Mesodermal cell (in vitro differentiated cells): ENCODE results near the gene HSF4.

Experiments
- H3K27ac ChIP-seq: 2 replicates; pipeline ENCODE4 v1.7.0; 2013; ENCODE audit warnings: mild to moderate bottlenecking, low read depth, low read length, moderate library complexity; ENCODE audit not compliant: severe bottlenecking
- H3K36me3 ChIP-seq: 2 replicates; pipeline ENCODE4 v1.7.1; 2013; ENCODE audit warnings: mild to moderate bottlenecking, low read length, moderate library complexity; ENCODE audit not compliant: control insufficient read depth, insufficient read depth
- H3K4me1 ChIP-seq: one replicate; pipeline ENCODE4 v1.7.1; 2013; ENCODE audit warnings: mild to moderate bottlenecking, low read length; ENCODE audit not compliant: insufficient read depth, control insufficient read depth, poor library complexity, severe bottlenecking
- H3K4me3 ChIP-seq: 2 replicates; pipeline ENCODE4 v1.7.0; 2013; ENCODE audit warnings: low read length, control low read depth, mild to moderate bottlenecking; ENCODE audit not compliant: insufficient read depth, poor library complexity, severe bottlenecking; ENCODE audit errors: extremely low read depth
- H3K9me3 ChIP-seq: 2 replicates; pipeline ENCODE4 v1.7.1; 2013; ENCODE audit warnings: mild to moderate bottlenecking, low read length, moderate library complexity; ENCODE audit not compliant: control insufficient read depth
- WGBS, 2 experiments: methylation state at CpG; one replicate each; pipeline ENCODE4 v1.1.5; 2013; ENCODE audit warnings: missing lambda C conversion rate in 2 of 2; ENCODE audit not compliant: insufficient coverage in 2 of 2; 5-methylcytosine and 5-hydroxymethylcytosine counted together

Gene HSF4

GRCh38 chr16:67150833-67151396, 13.6 kb upstream of the HSF4 start, which contains the start of gene B3GNT9:
Gene B3GNT9, minus strand, starts transcription at chr16:67150998. Its CDS starts 513 bp downstream, at chr16:67150485.
- WGBS, 2 experiments, result 2 to 4% methylated on average over 23 to 31 of the region's 34 CpGs
- Histone ChIP-seq H3K4me1 (no peaks in the 10 kb centered on the region), H3K36me3 (peaks cover 38% of the 10 kb centered on the region), H3K9me3 (no peaks in the 10 kb centered on the region), H3K4me3 (peak within 1 kb of the TSS; percentile 56), H3K27ac (peak within 1 kb of the TSS; percentile 53)

GRCh38 chr16:67151431-67152097, 13.0 kb upstream of the HSF4 start:
- 69 to 94% methylated on average over 5 of the region's 8 CpGs for WGBS, 2 experiments
- Histone ChIP-seq H3K36me3 (peaks cover 32% of the 10 kb centered on the region), H3K4me3 (peak overlapping the region; percentile 56), H3K4me1 (no peaks in the 10 kb centered on the region), H3K9me3 (no peaks in the 10 kb centered on the region), H3K27ac (no peak overlapping the region)

GRCh38 chr16:67154578-67155294, 9.8 kb upstream of the HSF4 start:
- WGBS, 2 experiments, result 31 to 36% methylated on average over 46 to 53 of the region's 61 CpGs
- Histone ChIP-seq H3K27ac (no peak overlapping the region), H3K4me1 (peaks cover 5% of the 10 kb centered on the region), H3K36me3 (peaks cover 1% of the 10 kb centered on the region), H3K9me3 (no peaks in the 10 kb centered on the region), H3K4me3 (no peak overlapping the region)

DNA sequence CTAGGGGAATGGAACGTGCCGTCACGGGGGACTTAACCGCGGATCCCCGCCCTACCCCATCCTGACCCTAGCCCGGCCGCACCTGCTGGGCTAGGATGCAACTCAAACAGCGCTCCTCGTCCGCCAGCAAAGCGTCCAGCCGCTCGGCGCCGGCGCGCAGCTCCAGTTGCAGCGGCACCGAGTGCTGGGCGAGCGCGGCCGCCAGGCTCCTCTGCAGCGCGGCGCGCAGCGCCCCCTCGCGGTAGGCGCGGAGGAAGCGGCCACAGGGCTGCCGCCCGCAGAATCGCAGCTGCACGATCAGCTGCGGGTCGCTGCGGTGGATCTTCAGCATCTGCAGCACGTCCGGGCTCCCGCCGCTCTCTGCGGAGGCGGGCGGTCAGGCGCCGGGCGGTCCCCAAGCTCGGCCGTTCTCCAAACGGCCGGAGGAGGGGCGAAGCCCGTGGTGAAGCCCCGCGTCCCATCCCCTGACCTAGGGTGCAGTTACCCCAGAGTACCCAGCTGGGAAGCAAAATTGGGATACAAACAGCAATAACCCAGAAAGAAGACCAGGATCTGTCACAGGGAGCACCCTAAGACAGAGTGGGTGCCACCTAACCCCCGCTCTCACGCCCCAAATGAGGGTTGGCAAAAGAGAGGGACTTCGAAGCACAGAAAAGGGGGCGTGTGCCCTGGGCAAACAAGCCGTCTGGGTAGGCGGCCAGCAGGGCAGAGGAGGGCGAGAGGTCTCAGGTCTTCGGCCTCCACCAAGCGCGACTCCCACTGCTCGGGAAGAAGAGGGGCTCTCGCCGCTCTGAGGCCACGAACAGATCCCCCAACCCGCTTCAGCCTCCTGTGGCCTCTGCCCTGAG, 9.0 kb upstream of the HSF4 start:
- H3K36me3 ChIP-seq, result no peaks in the 10 kb centered on the region
- 5% methylated on average over 55 to 68 of the region's 74 CpGs for WGBS, 2 experiments
- no peaks in the 10 kb centered on the region for H3K9me3 ChIP-seq
- no peak overlapping the region for H3K27ac ChIP-seq
- no peak overlapping the region for H3K4me3 ChIP-seq
- peaks cover 5% of the 10 kb centered on the region for H3K4me1 ChIP-seq

- peaks cover 10% of the 10 kb centered on the region for H3K4me1 ChIP-seq
- no peaks in the 10 kb centered on the region for H3K9me3 ChIP-seq
- no peaks in the 10 kb centered on the region for H3K36me3 ChIP-seq
- WGBS, 2 experiments, result 52 to 57% methylated on average over 13 to 14 of the region's 15 CpGs
- H3K27ac ChIP-seq, result no peak overlapping the region
- no peak overlapping the region for H3K4me3 ChIP-seq
These were observed 8.3 kb upstream of the HSF4 start for GRCh38 chr16:67156143-67156844.

DNA sequence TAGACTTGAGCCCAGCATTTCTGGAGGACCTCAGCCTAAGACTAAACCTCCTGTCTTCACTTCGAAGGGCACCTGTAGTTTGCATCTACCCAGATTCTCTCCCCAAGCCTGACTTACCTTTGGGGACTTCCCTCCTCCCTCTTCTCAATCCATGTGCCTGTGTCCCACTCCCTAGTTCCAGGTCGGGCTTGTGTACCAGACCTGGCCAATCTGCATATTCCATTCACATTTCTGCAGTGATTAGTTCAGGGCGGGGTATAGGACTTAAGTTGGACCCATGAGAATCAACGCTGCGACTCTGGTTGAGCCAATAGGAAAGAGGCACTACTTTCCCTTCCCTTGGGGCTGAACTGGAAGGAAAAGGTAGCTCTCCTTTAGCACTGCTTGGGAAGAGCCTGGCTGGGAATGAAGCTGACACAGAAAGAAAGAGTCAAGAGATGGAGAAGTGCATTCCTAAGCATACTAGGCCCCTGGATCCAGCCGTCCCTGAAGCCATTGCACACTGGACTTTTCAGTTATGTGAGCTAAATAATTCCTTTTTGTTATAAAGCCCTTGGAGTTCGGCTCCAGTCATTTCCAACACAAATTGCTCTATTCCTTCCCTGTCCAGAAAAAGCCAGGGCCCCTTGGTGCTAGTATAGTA, 7.3 kb upstream of the HSF4 start:
- Histone ChIP-seq H3K9me3 (no peaks in the 10 kb centered on the region), H3K27ac (no peak overlapping the region), H3K4me1 (peaks cover 11% of the 10 kb centered on the region), H3K36me3 (no peaks in the 10 kb centered on the region), H3K4me3 (no peak overlapping the region)
- WGBS, 2 experiments, result 49 to 64% methylated on average over 4 to 5 of the region's 7 CpGs

GRCh38 chr16:67157892-67158635, 6.5 kb upstream of the HSF4 start:
- Histone ChIP-seq H3K27ac (no peak overlapping the region), H3K4me1 (peaks cover 11% of the 10 kb centered on the region), H3K4me3 (no peak overlapping the region), H3K36me3 (no peaks in the 10 kb centered on the region), H3K9me3 (no peaks in the 10 kb centered on the region)
- 52 to 71% methylated on average over 3 of the region's 7 CpGs for WGBS, 2 experiments

DNA sequence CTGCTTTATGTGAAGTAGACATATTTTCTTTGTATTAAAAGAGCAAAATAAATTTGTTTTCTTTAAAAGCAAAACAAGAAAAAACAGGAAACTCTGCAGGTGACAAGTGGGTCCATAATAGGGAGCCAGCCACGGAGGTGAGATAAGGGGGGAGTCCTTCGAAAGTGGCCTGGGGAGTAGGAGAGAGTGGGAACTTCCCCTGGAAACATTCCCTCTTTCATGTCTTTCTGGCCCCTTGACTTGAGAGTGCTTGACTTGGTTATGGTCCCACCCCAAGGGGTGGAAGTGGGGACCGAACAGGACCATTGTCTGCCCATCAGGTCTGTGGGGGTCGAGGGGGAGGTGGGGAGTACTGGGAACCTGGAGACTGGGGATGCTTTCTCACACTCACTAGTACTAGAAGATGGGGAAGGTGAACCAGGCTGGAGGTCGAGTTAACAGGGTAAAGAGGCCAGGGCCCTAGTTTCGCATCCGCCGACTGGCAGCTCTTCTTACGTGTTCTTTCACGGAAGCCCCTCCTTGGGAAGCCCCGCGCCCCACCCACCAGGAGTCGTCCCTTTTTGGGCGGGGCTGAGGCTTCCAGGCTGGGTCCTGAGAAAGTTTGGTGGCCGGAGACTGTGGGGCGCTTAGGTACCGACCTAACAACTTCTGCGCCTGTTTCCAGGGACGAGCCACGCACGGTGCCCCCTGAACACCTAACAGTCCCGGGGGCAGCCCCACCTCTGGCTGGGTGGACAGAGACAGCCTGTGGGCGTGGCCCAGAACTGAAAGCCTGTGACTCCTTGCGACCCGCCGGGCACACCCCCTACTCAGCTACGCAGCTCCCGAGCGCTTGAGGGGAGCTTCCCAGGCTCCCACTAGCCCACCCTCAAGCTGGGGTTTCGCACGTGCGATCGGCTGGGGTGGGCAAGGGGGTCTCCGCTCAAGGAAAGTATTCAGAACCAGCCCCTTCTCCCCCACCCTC, 5.6 kb upstream of the HSF4 start:
- no peaks in the 10 kb centered on the region for H3K9me3 ChIP-seq
- H3K4me1 ChIP-seq, result peaks cover 16% of the 10 kb centered on the region
- peak overlapping the region; percentile 68 for H3K4me3 ChIP-seq
- 3% methylated on average over 24 to 30 of the region's 34 CpGs for WGBS, 2 experiments
- H3K36me3 ChIP-seq, result no peaks in the 10 kb centered on the region
- H3K27ac ChIP-seq, result no peak overlapping the region
